HG02840 (cell line): ENCODE results near the gene APOLD1.
"Not testable (repeated sequence)": the region's sequence is repeated elsewhere in the genome, so short reads cannot be mapped to it uniquely, and the experiment has no call there.

Experiments
- ATAC-seq: cut with Tn5 transposase; IDR thresholded peaks from one replicate; pipeline ENCODE4 v1.9.1; 2021; ENCODE audit warnings: mild to moderate bottlenecking, moderate library complexity, moderate number of reproducible peaks; ENCODE audit not compliant: unreplicated experiment, low FRiP score

Gene APOLD1

DNA sequence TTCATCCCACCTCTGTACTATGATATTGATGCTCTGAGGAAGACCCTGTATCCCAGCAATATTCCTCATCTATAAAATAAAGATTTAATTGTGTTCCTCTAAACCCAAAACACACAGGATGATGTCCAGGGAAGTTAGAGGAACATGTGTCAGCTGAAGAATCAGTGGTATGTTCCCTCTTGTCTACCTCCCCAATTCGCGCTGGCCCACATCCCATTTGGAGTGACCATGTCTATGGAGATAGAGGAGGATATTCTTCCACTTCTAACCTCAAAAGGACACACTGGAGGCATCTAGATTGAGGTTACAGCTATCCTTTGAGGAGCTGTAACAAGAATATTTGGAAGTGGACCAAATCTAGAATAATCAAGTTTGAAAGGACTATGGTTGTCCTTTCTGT, 1.3 kb upstream of the APOLD1 start:
- no peak for ATAC-seq

DNA sequence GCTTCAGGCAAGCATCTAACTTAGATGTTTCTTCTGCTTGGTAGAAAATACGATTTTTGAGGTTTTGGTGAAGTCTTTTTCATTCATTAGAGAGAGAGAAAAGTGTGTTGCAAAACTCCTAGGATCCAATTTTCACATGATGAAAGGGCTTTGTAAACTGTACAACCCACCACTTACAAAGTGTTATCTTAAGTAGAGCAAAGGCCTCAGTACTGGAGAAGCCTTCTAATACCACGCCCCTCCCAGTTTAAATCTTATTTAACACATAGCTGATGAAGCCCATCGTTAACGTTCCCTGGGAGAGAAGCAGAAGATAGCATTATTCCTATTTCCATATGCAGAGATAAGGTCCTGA, 869 bp downstream of the APOLD1 start:
- ATAC-seq: peak; percentile 4

DNA sequence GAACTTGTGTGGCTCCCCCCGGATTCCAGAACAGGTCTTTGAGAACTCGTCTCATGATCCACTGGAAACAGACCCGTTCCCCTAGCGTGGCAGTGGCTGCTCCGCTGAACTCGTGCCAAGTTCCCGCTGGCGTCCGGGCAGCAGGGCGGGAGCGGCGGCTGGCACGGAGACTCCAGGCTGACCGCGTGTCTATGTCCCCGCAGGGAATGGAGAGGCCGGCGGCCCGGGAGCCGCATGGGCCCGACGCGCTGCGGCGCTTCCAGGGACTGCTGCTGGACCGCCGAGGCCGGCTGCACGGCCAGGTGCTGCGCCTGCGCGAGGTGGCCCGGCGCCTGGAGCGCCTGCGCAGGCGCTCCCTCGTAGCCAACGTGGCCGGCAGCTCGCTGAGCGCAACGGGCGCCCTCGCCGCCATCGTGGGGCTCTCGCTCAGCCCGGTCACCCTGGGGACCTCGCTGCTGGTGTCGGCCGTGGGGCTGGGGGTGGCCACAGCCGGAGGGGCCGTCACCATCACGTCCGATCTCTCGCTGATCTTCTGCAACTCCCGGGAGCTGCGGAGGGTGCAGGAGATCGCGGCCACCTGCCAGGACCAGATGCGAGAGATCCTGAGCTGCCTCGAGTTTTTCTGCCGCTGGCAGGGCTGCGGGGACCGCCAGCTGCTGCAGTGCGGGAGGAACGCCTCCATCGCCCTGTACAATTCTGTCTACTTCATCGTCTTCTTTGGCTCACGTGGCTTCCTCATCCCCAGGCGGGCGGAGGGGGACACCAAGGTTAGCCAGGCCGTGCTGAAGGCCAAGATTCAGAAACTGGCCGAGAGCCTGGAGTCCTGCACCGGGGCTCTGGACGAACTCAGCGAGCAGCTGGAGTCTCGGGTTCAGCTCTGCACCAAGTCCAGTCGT, 1.5 kb downstream of the APOLD1 start:
- ATAC-seq: peak; percentile 80

DNA sequence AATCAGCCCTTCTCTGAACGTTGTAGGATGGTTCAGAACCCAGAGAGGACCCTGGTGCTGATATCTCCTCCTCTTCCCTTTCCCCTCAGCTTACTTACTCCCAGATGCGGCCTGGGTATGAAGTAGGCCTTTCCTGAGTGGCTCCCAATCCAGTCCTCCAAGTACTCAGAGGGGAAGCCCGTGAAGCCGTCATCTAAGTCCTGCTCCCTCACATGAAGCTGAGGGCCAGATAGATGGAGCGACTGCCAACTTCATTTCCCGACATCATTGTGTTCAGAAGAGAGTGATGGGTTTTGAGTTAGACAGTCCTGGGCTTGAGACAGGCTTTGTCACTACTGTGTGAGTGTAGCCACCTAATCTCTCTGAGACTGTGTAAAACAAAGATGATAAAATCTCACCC, 2.7 kb downstream of the APOLD1 start:
- ATAC-seq: no peak

DNA sequence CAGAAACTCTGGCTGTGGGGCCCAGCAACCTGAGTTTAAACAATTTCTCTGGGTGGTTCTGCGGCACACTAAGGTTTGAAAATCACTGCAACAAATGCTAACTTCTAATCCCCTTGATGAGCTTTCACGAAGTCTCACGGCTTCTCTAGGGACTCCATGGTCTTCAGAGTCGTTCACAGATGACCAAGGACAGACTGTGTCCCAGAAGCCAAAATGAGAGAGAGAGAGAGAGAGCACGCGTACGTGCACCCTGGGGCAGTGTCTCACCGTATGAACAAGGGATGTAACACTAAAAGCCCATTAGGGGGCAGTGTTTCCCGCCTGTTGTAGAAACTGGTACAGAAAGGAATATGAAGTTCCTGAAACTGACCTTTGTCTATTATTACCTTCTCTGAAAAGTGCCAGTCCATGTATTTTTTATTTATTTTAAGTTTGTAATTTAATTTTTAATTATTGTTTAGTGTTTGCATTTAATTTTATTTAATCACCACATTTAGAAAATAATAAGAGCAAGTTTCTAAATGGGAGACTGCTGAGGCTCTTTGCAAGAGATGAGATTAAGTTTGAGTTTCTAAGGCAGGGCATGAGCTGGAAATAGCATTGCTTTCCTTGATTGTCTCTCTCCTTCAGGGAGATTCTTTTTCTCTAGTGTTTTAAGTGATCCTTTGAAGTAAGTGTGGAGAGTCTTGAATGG, 3.4 kb downstream of the APOLD1 start:
- peak; percentile 47 for ATAC-seq

DNA sequence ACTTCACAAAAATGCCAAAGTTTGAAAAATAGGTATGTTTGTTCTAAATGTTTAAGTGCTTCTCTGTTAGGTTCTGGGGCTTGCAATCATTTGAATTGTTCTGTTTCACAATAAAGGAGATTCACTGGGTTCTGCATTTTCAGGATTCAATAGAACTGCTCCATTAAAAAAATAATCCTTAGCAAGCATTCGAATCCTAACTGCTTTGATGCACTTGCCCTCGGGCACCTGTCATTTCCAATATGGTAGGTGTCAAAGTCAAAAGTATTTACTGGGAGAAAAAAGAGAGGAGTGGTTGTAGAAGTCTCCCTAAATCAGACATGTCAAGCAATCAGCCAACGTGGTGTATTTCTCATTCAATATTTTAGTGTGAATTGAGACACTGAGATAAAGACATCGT, 5.5 kb downstream of the APOLD1 start:
- no peak for ATAC-seq

DNA sequence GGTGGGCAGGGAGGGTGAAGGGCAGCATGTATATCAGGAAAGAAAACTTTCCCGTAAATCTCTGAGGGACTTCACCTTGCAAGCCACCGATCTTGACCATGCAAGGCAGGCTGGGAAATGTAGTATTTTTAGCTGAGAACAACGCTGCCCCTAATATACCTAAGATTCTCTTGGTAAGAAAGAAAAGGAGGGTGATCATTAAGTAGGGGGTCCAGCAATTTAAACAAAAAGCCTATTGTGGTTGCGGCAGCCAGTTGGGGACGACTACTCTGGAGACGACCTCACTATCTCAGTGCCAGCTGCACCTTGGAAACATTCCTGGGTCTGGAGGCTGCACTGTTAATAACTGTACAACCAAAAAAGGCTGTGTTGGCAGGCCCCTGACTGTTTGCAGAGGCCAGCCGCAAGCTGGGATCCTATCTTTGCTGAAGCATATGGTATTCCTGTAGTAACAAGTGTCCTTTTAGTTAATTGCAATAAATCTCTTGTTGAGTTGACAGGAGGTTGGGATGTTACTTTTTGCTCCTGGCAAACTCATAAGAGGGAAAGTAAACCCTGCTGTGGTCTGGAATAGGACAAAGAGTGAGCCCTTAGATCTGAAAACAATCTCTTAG, 6.4 kb downstream of the APOLD1 start:
- ATAC-seq: no peak

DNA sequence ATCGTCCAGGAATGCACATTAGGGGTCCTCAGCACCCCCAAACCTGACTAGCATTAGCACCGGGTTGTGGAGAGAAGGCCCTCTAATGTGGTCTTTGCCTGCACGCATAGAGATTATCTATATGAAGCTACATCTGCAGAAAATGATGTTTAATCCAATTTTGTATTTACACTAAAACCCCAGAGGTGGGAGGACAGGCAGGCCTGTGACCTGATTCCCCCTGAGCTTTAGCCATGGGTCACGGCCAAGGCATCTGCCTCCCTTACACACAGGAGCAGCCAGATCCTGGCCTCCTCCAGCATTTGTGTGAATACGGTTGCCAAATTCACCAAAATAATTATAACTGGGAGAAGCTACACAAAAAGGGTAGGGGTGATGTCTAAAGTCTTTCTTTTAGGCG, 7.0 kb downstream of the APOLD1 start:
- ATAC-seq: no peak

DNA sequence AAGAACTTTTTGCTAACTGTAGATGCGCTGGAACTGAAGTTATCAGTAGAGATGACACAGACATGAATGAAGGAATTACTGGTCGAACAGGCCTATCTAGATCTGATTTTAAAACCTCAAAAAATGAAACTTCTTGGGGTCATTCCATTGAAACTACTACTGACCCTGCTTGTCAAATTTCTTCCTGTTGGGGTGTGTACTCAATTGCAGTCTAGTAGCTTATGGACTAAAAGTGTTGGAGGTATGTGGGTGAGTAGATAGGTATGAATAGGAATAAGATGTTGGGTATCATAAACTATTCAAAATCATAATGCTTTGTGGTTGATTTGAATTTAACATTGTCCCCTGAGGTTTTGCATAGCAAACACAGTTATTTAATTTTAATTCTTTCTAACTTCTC, 9.2 kb downstream of the APOLD1 start:
- no peak for ATAC-seq

DNA sequence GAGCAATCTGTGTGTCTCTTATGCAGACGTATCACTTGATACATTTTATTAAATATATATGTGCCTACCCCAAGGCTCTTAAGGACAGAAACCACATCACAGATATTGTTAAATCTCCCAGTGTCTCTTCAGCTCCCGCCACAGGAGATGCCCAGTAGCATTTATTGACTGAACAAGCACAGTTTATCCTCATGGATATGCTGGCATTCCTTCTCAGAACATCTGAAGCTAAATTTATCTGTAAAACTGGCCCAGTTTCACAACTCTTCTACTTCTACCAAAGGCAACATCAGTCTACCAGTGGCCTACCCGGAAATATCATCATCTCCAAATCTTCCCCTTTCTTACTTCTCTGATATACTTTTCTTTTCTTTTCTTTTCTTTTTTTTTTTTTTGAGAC, 10.7 kb downstream of the APOLD1 start:
- ATAC-seq: no peak

DNA sequence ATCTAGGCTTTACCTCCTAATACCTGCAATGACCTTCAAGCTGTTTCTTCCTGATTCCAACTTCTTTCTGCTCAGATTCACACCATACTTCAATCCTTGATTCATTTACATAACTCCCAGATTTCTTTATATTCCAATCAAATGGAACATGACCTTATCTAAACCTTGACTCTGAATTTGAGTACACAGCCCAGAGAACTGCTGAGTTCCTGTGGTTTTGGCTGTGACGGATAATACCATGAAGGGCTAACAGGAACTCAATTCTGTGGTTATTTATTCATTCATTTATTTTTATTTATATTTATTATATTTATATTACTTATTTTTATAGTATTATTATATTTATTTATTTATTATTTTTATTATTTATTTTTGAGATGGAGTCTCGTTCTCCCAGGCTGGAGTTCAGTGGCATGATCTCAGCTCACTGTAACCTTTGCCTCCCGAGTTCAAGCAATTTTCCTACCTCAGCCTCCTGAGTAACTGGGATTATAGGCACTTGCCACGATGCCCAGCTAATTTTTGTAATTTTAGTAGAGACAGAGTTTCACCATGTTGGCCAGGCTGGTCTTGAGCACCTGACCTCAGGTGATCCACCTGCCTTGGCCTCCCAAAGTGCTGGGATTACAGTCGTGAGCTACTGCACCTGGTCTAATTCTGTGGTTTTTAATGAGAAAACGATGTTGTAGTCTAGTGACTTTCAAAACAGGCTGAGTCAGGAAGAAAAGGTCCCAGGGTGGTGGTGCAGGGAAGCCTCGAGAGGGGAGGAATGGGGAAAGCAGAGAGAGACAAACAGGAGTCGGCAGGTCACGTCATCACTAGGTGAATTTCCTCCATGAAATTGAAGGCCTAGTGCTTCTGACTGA, 11.7 kb downstream of the APOLD1 start:
- ATAC-seq: no peak

DNA sequence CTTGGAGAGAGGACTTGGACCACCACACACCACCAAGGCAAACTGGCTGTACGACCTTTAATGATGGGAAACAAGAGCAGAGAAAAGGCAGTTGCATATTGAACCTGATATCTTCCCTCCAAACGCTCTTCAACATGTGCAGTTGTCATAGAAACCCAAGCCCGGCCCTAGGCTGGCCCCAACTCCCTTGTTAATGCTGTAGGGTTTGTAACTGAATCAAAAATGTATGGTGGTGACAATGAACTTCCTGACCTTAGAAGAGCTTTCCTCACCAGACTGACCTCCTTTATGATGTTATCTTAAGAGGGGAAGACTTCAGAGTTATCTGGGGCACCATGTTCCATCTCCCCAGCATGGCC, 12.3 kb downstream of the APOLD1 start:
- no peak for ATAC-seq

DNA sequence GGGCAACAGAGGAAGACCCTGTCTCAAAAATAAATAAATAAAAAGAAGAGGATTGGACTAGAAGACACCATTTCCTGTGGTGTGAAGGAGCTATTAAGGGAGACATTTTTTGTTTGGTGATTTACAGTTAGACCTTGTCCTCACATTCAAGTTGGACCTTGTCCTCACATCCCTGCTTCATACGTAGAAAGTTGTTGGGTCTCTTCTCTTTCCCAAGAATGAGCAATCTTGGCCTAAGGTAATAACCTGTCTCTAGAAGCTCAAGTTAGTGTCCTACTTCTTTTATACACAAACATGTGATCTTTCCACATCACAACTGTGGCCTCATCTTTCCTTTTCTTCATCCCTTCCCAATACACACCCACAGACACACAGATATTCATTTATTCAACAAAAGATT, 13.0 kb downstream of the APOLD1 start:
- ATAC-seq: no peak

DNA sequence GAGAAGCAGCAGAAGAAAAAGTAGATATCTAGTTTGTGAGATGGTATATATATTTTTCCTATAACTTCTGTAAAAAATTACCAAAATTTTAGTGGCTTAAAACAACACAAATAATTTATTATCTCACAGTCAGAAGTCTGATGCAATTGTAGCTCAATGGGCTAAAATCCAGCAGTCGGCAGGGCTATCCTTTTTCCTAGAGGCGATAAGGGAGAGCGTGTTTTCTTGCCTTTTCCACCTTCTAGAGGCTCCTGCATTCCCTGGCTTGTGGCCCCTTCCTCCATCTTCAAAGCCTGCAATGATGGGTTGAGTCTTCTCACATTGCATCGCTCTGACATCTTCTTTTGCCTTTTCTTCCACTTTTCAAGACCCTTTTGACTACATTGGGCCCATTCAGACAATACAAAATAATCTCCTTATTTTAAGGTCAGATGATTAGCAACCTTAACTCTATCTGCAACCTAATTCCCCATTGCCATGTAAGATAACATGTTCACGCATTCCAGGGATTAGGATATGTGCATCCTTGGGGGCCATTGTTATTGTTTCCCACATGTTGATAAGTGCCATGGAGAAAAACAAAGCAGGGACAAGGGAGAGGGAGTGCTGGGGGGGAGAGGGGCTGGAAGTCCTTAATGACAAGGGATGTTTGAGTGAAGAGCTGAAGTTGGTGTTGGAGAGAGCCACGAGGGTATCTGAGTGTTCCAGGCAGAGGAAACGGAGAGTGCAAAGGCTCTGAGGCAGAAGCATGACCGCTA, 13.9 kb downstream of the APOLD1 start:
- no peak for ATAC-seq

DNA sequence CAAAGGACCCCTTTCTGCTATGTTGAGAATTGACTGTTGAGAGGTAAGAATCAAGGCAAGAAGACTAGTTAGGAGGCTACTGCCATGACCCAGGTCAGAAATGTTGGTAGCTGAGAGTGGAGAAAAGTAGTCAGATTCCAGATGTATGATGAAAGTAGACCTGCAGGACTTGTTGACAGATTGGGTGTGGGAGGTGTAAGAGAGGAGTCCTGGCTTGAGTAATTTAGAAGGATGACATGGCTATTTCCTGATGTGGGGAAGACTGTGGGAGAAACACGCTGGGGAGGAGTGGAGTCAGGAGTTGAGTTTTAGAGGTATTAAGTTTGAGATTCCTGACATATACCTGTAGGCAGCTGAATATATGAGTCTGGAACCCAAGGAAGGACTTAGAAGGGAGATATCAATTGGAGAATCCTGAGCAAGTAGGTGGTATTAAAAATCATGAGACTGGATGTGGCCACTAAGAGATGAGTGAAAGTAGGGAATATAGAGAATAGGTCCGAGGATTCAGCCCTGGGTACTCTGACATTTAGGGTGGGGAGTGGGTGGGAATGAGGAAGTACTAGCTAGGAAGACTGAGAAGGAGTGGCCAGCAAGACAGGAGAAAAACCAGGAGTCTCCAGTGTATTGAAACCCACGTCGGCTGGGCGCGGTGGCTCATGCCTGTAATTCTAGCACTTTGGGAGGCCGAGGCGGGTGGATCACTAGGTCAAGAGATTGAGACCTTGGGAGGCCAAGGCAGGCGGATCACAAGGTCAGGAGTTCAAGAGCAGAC, 15.1 kb downstream of the APOLD1 start:
- no peak for ATAC-seq

DNA sequence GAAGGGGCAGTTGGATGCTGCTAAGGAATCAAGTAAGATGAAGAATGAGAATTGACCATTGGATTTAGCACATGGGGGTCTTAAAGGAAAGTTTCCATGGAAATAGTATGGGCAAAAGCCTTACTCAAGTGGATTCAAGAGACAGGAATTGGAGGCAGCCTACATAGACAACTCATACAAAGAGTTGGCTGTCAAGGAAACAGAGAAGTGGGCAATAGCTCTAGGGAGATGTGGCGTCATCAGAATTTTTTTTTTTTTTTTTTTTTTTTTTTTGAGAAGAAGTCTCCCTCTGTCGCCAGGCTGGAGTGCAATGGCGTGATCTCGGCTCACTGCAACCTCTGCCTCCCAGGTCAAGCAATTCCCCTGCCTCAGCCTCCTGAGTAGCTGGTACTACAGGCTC, 16.2 kb downstream of the APOLD1 start:
- ATAC-seq: not testable (repeated sequence)

DNA sequence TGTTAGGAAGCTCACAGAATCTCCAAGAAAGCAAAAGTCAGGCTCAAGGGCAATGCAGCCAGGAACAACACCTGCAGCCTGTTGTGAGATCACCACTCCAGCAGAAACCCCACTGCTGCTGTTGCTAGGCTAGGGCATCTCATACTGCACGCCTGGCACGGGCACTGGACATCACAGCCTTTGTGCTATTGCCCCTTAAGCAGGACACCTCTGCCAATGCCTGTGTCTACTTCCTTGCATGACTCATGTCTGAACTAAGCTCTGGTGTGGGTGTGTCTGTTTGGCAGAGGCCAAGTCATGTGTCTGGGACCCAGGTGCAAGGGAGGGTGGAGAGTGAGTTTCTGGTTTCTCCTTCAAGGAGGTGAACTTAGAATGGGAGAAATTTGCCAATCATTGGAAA, 17.7 kb downstream of the APOLD1 start:
- ATAC-seq: peak; percentile 77

DNA sequence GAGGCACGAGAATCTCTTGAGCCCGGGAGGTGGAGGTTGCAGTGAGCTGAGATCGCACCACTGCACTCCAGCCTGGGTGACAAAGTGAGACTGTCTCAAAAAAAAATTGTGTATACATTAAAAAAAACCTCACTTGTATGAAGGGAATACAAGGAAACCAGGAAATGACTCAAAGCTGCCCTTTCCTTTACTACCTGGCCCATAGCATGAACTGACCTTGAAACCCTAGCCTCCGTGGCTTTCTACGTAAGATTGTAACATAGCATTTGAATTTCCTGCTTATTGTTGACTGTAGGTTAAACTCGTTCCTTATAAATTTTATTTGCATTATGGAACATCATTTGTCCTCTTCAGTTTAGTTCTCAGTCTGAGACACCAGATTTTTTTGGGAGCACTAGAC, 18.6 kb downstream of the APOLD1 start:
- no peak for ATAC-seq

DNA sequence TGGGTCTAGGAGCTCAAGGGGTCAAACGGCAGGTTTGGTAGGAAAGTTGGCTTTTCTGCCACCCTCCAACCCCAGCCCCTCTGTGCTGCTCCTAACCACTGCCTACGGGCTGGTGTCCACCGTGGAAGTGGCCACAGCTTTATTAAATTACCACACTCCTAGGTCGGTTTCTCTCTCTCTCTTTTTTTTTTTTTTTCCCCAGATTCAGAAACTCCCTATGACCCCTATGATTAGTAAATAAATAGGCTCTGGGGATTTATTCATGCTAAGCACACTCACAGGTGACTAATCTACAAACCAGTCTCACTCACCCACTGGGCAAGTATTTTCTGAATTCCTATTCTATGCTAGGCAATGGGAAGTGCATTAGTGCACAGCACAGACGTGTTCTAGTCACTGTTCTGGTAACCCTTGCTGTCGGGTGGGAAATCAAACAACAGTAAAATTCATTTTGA, 19.0 kb downstream of the APOLD1 start:
- ATAC-seq: no peak
